ENCODE measurements around the gene FGF16. TPM values are rescaled to one million over a fixed set of nuclear protein-coding genes. Genes with fewer than 3 reads are reported as not detected.

FGF16 gene
- polyA plus RNA-seq, 1 of the 3 experiments (the other 2 are of a cell fraction): not detected

- CTCF ChIA-PET: no interaction called here
- POLR2A ChIA-PET: no interaction called here
- no peaks in the 10 kb centered on the region for H3K9me3 ChIP-seq
- no peaks in the 10 kb centered on the region for H4K20me1 ChIP-seq (ENCODE audit: insufficient read depth)
- no peak for DNase-seq
- no peak overlapping the region for H2AFZ ChIP-seq (ENCODE audit: low read depth)
- H3K4me1 ChIP-seq (ENCODE audit: control insufficient read depth in 1 of 2, insufficient read depth in 2 of 2, low read depth in 1 of 2, low read length in 1 of 2): peaks cover 0 to 10% of the 10 kb centered on the region in 2 experiments; a peak in 2 of 4 replicates
- WGBS (ENCODE audit: low lambda C conversion rate): 42% methylated on average over 4 of the region's 4 CpGs
- H3K27ac ChIP-seq (ENCODE audit: low read depth in 2 of 2, low read length in 1 of 2): no peak overlapping the region; a peak in 1 of 4 replicates
- H3K4me2 ChIP-seq: no peak overlapping the region
- no peaks in the 10 kb centered on the region for H3K27me3 ChIP-seq (ENCODE audit: insufficient read depth)
- no peaks in the 10 kb centered on the region for H3K79me2 ChIP-seq (ENCODE audit: insufficient read depth)
- no peaks in the 10 kb centered on the region for H3K9me2 ChIP-seq
- H3K36me3 ChIP-seq (replicated peaks in 1 of 2; ENCODE audit: control insufficient read depth in 1 of 2, insufficient read depth in 2 of 2, low read length in 1 of 2): no peaks in the 10 kb centered on the region
- no peak overlapping the region for H3K4me3 ChIP-seq (ENCODE audit: low read depth in 2 of 2, low read length in 1 of 2)
- H3F3A ChIP-seq (replicated peaks; ENCODE audit: insufficient read depth): peaks cover 15% of the 10 kb centered on the region
- no peak overlapping the region for H3K9ac ChIP-seq
- TF ChIP-seq PBX3 (IDR thresholded peaks at IDR 0.05): no peak
- no peak for TF ChIP-seq MEF2A (IDR thresholded peaks at IDR 0.05; ENCODE audit: borderline replicate concordance, low read depth)
Observed at GRCh38 chrX:77440330-77440729, 6.9 kb upstream of the FGF16 start.

GRCh38 chrX:77441033-77441432 is 6.2 kb upstream of the FGF16 start:
- TF ChIP-seq FOSL2 (IDR thresholded peaks at IDR 0.05; ENCODE audit: borderline replicate concordance, low read depth): no peak
- no peak for TF ChIP-seq MEF2A (IDR thresholded peaks at IDR 0.05; ENCODE audit: borderline replicate concordance, low read depth)
- TF ChIP-seq RFX5 (IDR thresholded peaks at IDR 0.05; ENCODE audit: low read length): no peak
- TF ChIP-seq CTCF (IDR thresholded peaks at IDR 0.05): no peak
- no peak for TF ChIP-seq EP300 (IDR thresholded peaks at IDR 0.05; ENCODE audit: borderline replicate concordance in 1 of 2, low read depth in 1 of 2, low read length in 1 of 2)
- no peak for TF ChIP-seq SMC3 (IDR thresholded peaks at IDR 0.05; ENCODE audit: low read depth, low read length)
- TF ChIP-seq YY1 (IDR thresholded peaks at IDR 0.05; ENCODE audit: low read depth): no peak
- no peak for TF ChIP-seq RAD21 (IDR thresholded peaks at IDR 0.05; ENCODE audit: low read length)
- TF ChIP-seq ELF1 (IDR thresholded peaks at IDR 0.05): no peak
- H3K27ac ChIP-seq (ENCODE audit: low read depth in 2 of 2, low read length in 1 of 2): peak overlapping the region in 1 of 2 experiments; percentile 96; a peak in 2 of 4 replicates
- CTCF ChIA-PET: interaction anchor here (0.6 kb wide), 1 partner anchor 12 kb away, joined by 3 read pairs; no protein-coding TSS in a partner anchor
- H3K4me2 ChIP-seq: no peak overlapping the region
- no peak for DNase-seq
- peaks cover 0 to 10% of the 10 kb centered on the region in 2 experiments; a peak in 2 of 4 replicates for H3K4me1 ChIP-seq (ENCODE audit: control insufficient read depth in 1 of 2, insufficient read depth in 2 of 2, low read depth in 1 of 2, low read length in 1 of 2)
- H3K9me3 ChIP-seq: no peaks in the 10 kb centered on the region
- H3F3A ChIP-seq (replicated peaks; ENCODE audit: insufficient read depth): peaks cover 13% of the 10 kb centered on the region
- H3K4me3 ChIP-seq (ENCODE audit: low read depth in 2 of 2, low read length in 1 of 2): no peak overlapping the region
- no peaks in the 10 kb centered on the region for H3K79me2 ChIP-seq (ENCODE audit: insufficient read depth)
- no peaks in the 10 kb centered on the region for H4K20me1 ChIP-seq (ENCODE audit: insufficient read depth)
- peaks cover 5% of the 10 kb centered on the region; the same call in 1 of the 2 replicates for H3K27me3 ChIP-seq (ENCODE audit: insufficient read depth)
- no peak overlapping the region for H3K9ac ChIP-seq
- H3K9me2 ChIP-seq: no peaks in the 10 kb centered on the region
- H3K36me3 ChIP-seq (replicated peaks in 1 of 2; ENCODE audit: control insufficient read depth in 1 of 2, insufficient read depth in 2 of 2, low read length in 1 of 2): no peaks in the 10 kb centered on the region
- no peak overlapping the region for H2AFZ ChIP-seq (ENCODE audit: low read depth)
- 50% methylated on average over 1 of the region's 1 CpG for WGBS (ENCODE audit: low lambda C conversion rate)
- POLR2A ChIA-PET: no interaction called here
